ENCODE results near the gene FAM229B. TPM values are rescaled to one million over a fixed set of nuclear protein-coding genes. Genes with fewer than 3 reads are reported as not detected.
A peak's percentile ranks its signal among the peaks of the same experiment; 100 is the strongest.

FAM229B gene
- total and polyA plus RNA-seq, 2 of the 8 experiments (the other 6 are each of a cell fraction or from before 2014, with no cell fraction given), result 10.0 to 10.4 TPM

DNA sequence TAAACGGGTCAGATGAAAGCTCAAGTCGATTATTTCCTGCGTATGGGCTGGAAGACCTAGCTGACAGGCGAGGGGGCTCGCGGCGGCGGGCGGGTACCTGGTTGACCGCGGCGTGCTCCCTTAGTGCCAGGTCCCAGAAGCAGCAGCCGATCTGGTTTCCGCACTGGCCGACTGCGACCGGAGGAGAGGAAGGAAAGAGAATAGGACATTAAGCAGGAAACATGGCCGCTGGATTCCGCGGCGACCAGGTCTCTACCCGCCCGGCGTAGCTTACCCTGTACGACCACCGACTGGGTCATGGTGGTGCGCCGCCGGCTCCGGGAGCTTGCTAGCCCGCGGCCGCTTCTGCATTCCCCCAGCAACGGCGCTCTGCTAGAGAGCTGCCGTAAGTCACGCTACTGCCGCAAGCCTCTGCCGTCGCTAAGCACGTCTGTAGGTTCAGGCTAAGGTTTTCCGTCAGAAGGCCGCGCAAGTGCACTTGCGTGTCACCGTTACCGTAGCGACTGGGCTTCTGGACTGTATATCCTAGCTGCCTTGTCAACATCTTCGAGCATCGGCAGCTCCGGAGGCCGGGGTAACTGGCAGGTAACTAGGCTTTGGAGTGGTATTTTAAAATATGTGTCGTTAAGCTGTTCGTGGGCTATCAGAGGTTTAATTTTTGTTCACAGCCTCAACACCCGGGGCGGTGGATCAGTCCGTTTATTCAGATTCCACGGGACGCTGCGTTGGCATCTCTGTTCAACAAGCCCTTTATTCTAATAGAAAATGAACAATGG lies at the start of gene FAM229B, which contains the start of gene TUBE1 (continued):
- TF ChIP-seq, protein P1, sequence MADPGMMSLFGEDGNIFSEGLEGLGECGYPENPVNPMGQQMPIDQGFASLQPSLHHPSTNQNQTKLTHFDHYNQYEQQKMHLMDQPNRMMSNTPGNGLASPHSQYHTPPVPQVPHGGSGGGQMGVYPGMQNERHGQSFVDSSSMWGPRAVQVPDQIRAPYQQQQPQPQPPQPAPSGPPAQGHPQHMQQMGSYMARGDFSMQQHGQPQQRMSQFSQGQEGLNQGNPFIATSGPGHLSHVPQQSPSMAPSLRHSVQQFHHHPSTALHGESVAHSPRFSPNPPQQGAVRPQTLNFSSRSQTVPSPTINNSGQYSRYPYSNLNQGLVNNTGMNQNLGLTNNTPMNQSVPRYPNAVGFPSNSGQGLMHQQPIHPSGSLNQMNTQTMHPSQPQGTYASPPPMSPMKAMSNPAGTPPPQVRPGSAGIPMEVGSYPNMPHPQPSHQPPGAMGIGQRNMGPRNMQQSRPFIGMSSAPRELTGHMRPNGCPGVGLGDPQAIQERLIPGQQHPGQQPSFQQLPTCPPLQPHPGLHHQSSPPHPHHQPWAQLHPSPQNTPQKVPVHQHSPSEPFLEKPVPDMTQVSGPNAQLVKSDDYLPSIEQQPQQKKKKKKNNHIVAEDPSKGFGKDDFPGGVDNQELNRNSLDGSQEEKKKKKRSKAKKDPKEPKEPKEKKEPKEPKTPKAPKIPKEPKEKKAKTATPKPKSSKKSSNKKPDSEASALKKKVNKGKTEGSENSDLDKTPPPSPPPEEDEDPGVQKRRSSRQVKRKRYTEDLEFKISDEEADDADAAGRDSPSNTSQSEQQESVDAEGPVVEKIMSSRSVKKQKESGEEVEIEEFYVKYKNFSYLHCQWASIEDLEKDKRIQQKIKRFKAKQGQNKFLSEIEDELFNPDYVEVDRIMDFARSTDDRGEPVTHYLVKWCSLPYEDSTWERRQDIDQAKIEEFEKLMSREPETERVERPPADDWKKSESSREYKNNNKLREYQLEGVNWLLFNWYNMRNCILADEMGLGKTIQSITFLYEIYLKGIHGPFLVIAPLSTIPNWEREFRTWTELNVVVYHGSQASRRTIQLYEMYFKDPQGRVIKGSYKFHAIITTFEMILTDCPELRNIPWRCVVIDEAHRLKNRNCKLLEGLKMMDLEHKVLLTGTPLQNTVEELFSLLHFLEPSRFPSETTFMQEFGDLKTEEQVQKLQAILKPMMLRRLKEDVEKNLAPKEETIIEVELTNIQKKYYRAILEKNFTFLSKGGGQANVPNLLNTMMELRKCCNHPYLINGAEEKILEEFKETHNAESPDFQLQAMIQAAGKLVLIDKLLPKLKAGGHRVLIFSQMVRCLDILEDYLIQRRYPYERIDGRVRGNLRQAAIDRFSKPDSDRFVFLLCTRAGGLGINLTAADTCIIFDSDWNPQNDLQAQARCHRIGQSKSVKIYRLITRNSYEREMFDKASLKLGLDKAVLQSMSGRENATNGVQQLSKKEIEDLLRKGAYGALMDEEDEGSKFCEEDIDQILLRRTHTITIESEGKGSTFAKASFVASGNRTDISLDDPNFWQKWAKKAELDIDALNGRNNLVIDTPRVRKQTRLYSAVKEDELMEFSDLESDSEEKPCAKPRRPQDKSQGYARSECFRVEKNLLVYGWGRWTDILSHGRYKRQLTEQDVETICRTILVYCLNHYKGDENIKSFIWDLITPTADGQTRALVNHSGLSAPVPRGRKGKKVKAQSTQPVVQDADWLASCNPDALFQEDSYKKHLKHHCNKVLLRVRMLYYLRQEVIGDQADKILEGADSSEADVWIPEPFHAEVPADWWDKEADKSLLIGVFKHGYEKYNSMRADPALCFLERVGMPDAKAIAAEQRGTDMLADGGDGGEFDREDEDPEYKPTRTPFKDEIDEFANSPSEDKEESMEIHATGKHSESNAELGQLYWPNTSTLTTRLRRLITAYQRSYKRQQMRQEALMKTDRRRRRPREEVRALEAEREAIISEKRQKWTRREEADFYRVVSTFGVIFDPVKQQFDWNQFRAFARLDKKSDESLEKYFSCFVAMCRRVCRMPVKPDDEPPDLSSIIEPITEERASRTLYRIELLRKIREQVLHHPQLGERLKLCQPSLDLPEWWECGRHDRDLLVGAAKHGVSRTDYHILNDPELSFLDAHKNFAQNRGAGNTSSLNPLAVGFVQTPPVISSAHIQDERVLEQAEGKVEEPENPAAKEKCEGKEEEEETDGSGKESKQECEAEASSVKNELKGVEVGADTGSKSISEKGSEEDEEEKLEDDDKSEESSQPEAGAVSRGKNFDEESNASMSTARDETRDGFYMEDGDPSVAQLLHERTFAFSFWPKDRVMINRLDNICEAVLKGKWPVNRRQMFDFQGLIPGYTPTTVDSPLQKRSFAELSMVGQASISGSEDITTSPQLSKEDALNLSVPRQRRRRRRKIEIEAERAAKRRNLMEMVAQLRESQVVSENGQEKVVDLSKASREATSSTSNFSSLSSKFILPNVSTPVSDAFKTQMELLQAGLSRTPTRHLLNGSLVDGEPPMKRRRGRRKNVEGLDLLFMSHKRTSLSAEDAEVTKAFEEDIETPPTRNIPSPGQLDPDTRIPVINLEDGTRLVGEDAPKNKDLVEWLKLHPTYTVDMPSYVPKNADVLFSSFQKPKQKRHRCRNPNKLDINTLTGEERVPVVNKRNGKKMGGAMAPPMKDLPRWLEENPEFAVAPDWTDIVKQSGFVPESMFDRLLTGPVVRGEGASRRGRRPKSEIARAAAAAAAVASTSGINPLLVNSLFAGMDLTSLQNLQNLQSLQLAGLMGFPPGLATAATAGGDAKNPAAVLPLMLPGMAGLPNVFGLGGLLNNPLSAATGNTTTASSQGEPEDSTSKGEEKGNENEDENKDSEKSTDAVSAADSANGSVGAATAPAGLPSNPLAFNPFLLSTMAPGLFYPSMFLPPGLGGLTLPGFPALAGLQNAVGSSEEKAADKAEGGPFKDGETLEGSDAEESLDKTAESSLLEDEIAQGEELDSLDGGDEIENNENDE (IDR thresholded peaks at IDR 0.05; ENCODE audit: insufficient replicate concordance, low read length), result no peak
- no peak for TF ChIP-seq CEBPB (IDR thresholded peaks at IDR 0.05; ENCODE audit: low read depth, low read length)
- TF ChIP-seq JUN (IDR thresholded peaks at IDR 0.05; ENCODE audit: low read depth, low read length), result no peak
- no peak for TF ChIP-seq SIRT6 (IDR thresholded peaks at IDR 0.05; ENCODE audit: low read length)
- TF ChIP-seq SP4 (IDR thresholded peaks at IDR 0.05; ENCODE audit: low read length), result no peak
- no peak for TF ChIP-seq RNF2 (IDR thresholded peaks at IDR 0.05; ENCODE audit: borderline replicate concordance, low read depth, low read length, missing control alignments, poor library complexity, severe bottlenecking)
- TF ChIP-seq KDM5A (IDR thresholded peaks at IDR 0.05; ENCODE audit: low read length), result no peak
- no peak for TF ChIP-seq POU5F1 (IDR thresholded peaks at IDR 0.05; ENCODE audit: low read depth, low read length)
- TF ChIP-seq TEAD4 (IDR thresholded peaks at IDR 0.05; ENCODE audit: low read depth, low read length), result peak; percentile 33; the same call in 1 of the 2 replicates
- TF ChIP-seq TAF7 (optimal IDR thresholded peaks at IDR 0.05; ENCODE audit: borderline replicate concordance, low read depth, low read length), result no peak
- TF ChIP-seq POLR2A (IDR thresholded peaks at IDR 0.05; ENCODE audit: control extremely low read depth in 1 of 2, low read depth in 2 of 2, low read length in 2 of 2), result peak; percentile 75 to 85

All from H1 (cell line).